Mesenchymal stem cell (in vitro differentiated cells and primary cell): ENCODE measurements around the gene TMEM9.

Source experiments
- DNase-seq: peaks from one replicate; pipeline ENCODE4 v3.0.0-alpha.2; 2013
- H2AFZ ChIP-seq: one replicate; pipeline ENCODE4 v1.6.1; 2013; ENCODE audit warnings: low read depth, mild to moderate bottlenecking, control low read depth, inconsistent platforms, low read length, moderate library complexity
- H2AK5ac ChIP-seq: 2 replicates; pipeline ENCODE4 v1.6.1; 2013; ENCODE audit warnings: low read length, moderate library complexity, mild to moderate bottlenecking, inconsistent platforms; ENCODE audit not compliant: severe bottlenecking
- H2BK120ac ChIP-seq: one replicate; pipeline ENCODE4 v1.6.1; 2013; ENCODE audit warnings: low read depth, mild to moderate bottlenecking, inconsistent platforms, low read length, moderate library complexity
- H2BK12ac ChIP-seq, 2 experiments: one replicate each; pipeline ENCODE4 v1.6.1; 2013; ENCODE audit warnings: inconsistent platforms in 2 of 2, low read length in 2 of 2, mild to moderate bottlenecking in 2 of 2, moderate library complexity in 2 of 2, control low read depth in 1 of 2
- H2BK15ac ChIP-seq: one replicate; pipeline ENCODE4 v1.6.1; 2013; ENCODE audit warnings: mild to moderate bottlenecking, low read depth, inconsistent platforms; ENCODE audit not compliant: poor library complexity, severe bottlenecking
- H2BK5ac ChIP-seq: 2 replicates; pipeline ENCODE4 v1.6.1; 2013; ENCODE audit warnings: low read depth, mild to moderate bottlenecking, low read length, control low read depth, inconsistent platforms; ENCODE audit not compliant: poor library complexity, severe bottlenecking
- H3K14ac ChIP-seq, 2 experiments: one replicate each; pipeline ENCODE4 v1.6.1; 2013; ENCODE audit warnings: inconsistent platforms in 2 of 2, low read length in 2 of 2, control low read depth in 1 of 2, mild to moderate bottlenecking in 1 of 2, moderate library complexity in 1 of 2
- H3K18ac ChIP-seq, 2 experiments: one replicate each; pipeline ENCODE4 v1.6.1; 2013; ENCODE audit warnings: inconsistent platforms in 2 of 2, low read length in 2 of 2, control low read depth in 1 of 2, low read depth in 1 of 2, mild to moderate bottlenecking in 1 of 2
- H3K23ac ChIP-seq, 2 experiments: one replicate each; pipeline ENCODE4 v1.6.1; 2013; ENCODE audit warnings: inconsistent platforms in 2 of 2, low read length in 2 of 2, mild to moderate bottlenecking in 2 of 2, moderate library complexity in 2 of 2, control low read depth in 1 of 2
- H3K27ac ChIP-seq: 2 replicates; pipeline ENCODE4 v1.5.1; 2013; ENCODE audit warnings: mild to moderate bottlenecking, moderate library complexity, low read length, control low read depth, inconsistent platforms; ENCODE audit not compliant: poor library complexity, severe bottlenecking
- H3K27me3 ChIP-seq, 2 experiments: 2 replicates each; pipeline versions ENCODE4 v1.6.1 to v1.7.0; 2013; ENCODE audit warnings: low read length in 2 of 2, mild to moderate bottlenecking in 2 of 2, moderate library complexity in 2 of 2, control low read depth in 1 of 2, inconsistent platforms in 1 of 2; ENCODE audit not compliant: control insufficient read depth in 1 of 2, insufficient read depth in 1 of 2
- H3K36me3 ChIP-seq, 2 experiments: 2 replicates each; pipeline versions ENCODE4 v1.6.1 to v1.7.0; 2013; ENCODE audit warnings: low read length in 2 of 2, control low read depth in 1 of 2, inconsistent platforms in 1 of 2, low read depth in 1 of 2, mild to moderate bottlenecking in 1 of 2; ENCODE audit not compliant: insufficient read depth in 2 of 2, control insufficient read depth in 1 of 2
- H3K4ac ChIP-seq, 2 experiments: one replicate each; pipeline ENCODE4 v1.6.1; 2013; ENCODE audit warnings: inconsistent platforms in 2 of 2, low read length in 2 of 2, mild to moderate bottlenecking in 2 of 2, moderate library complexity in 2 of 2, control low read depth in 1 of 2, low read depth in 1 of 2
- H3K4me1 ChIP-seq: 2 replicates; pipeline ENCODE4 v1.6.1; 2013; ENCODE audit warnings: low read depth, low read length, control low read depth; ENCODE audit not compliant: control insufficient read depth, insufficient read depth
- H3K4me2 ChIP-seq: 2 replicates; pipeline ENCODE4 v1.6.1; 2013; ENCODE audit warnings: low read length, mild to moderate bottlenecking, inconsistent platforms; ENCODE audit not compliant: poor library complexity, severe bottlenecking
- H3K4me3 ChIP-seq, 2 experiments: 2 replicates each; pipeline versions ENCODE4 v1.5.1 to v1.7.0; 2013; ENCODE audit warnings: low read length in 2 of 2, mild to moderate bottlenecking in 2 of 2, control low read depth in 1 of 2, low read depth in 1 of 2; ENCODE audit not compliant: insufficient read depth in 1 of 2
- H3K79me1 ChIP-seq: replicated peaks from 2 replicates; pipeline ENCODE4 v1.6.1; 2013; ENCODE audit warnings: mild to moderate bottlenecking, control low read depth, low read length, inconsistent platforms; ENCODE audit not compliant: poor library complexity, severe bottlenecking
- H3K9ac ChIP-seq: 2 replicates; pipeline ENCODE4 v1.7.0; 2013; ENCODE audit warnings: mild to moderate bottlenecking, low read length, moderate library complexity
- H3K9me3 ChIP-seq: 2 replicates; pipeline ENCODE4 v1.7.0; 2013; ENCODE audit warnings: mild to moderate bottlenecking, low read length; ENCODE audit not compliant: control insufficient read depth
- H4K8ac ChIP-seq: one replicate; pipeline ENCODE4 v1.6.1; 2013; ENCODE audit warnings: inconsistent platforms, mild to moderate bottlenecking, low read length, moderate library complexity
- H4K91ac ChIP-seq: one replicate; pipeline ENCODE4 v1.6.1; 2013; ENCODE audit warnings: mild to moderate bottlenecking, low read length, inconsistent platforms
- WGBS: methylation state at CpG from one replicate; pipeline ENCODE4 v1.1.7; 2013; ENCODE audit warnings: mixed read lengths; 5-methylcytosine and 5-hydroxymethylcytosine counted together

The TMEM9 gene

GRCh38 chr1:201141418-201141817 is 12.9 kb downstream of the TMEM9 start:
- Histone ChIP-seq H3K4ac (no peak overlapping the region), H3K79me1 (peaks cover 12% of the 10 kb centered on the region)
- 93% methylated on average over 5 of the region's 5 CpGs for WGBS

GRCh38 chr1:201140941-201141260 is 13.4 kb downstream of the TMEM9 start:
- DNase-seq, result no peak
- Histone ChIP-seq H2BK12ac (no peak overlapping the region), H3K27ac (no peak overlapping the region), H3K27me3 (no peaks in the 10 kb centered on the region), H3K18ac (no peak overlapping the region), H2AFZ (no peak overlapping the region), H3K4me3 (no peak overlapping the region), H2BK15ac (no peak overlapping the region), H4K8ac (no peak overlapping the region), H3K9me3 (no peaks in the 10 kb centered on the region), H3K23ac (no peak overlapping the region), H2BK5ac (no peak overlapping the region), H3K79me1 (peaks cover 10% of the 10 kb centered on the region), H3K9ac (no peak overlapping the region), H4K91ac (no peak overlapping the region), H2AK5ac (no peak overlapping the region), H3K36me3 (peaks cover 74 to 85% of the 10 kb centered on the region in 2 experiments), H3K4me2 (no peak overlapping the region), H3K14ac (no peak overlapping the region), H3K4me1 (peaks cover 14% of the 10 kb centered on the region), H3K4ac (no peak overlapping the region), H2BK120ac (no peak overlapping the region)
- 89% methylated on average over 8 of the region's 8 CpGs for WGBS

More at GRCh38 chr1:201141418-201141817, 12.9 kb downstream of the TMEM9 start:
- DNase-seq, result no peak
- no peak overlapping the region for H3K4me3 ChIP-seq
- H2BK5ac ChIP-seq, result no peak overlapping the region
- H2BK12ac ChIP-seq, result no peak overlapping the region
- H3K4me1 ChIP-seq, result peaks cover 14% of the 10 kb centered on the region
- no peak overlapping the region for H3K27ac ChIP-seq
- no peak overlapping the region for H2BK120ac ChIP-seq
- no peaks in the 10 kb centered on the region for H3K27me3 ChIP-seq
- H3K23ac ChIP-seq, result no peak overlapping the region
- H4K8ac ChIP-seq, result no peak overlapping the region
- no peak overlapping the region for H3K14ac ChIP-seq
- H3K9me3 ChIP-seq, result no peaks in the 10 kb centered on the region
- H2AK5ac ChIP-seq, result no peak overlapping the region
- peaks cover 77 to 85% of the 10 kb centered on the region in 2 experiments for H3K36me3 ChIP-seq
- no peak overlapping the region for H2BK15ac ChIP-seq
- no peak overlapping the region for H2AFZ ChIP-seq
- H3K9ac ChIP-seq, result no peak overlapping the region
- no peak overlapping the region for H3K18ac ChIP-seq
- no peak overlapping the region for H4K91ac ChIP-seq
- no peak overlapping the region for H3K4me2 ChIP-seq

GRCh38 chr1:201140235-201140940 is 13.9 kb downstream of the TMEM9 start:
- H4K8ac ChIP-seq, result no peak overlapping the region
- H3K36me3 ChIP-seq, result peaks cover 74 to 85% of the 10 kb centered on the region in 2 experiments
- no peak overlapping the region for H2AK5ac ChIP-seq
- no peak overlapping the region for H4K91ac ChIP-seq
- H3K4me3 ChIP-seq, result no peak overlapping the region
- no peak overlapping the region for H3K9ac ChIP-seq
- no peaks in the 10 kb centered on the region for H3K9me3 ChIP-seq
- H3K23ac ChIP-seq, result no peak overlapping the region
- H3K4me1 ChIP-seq, result peaks cover 14% of the 10 kb centered on the region
- no peak overlapping the region for H2BK5ac ChIP-seq
- peaks cover 10% of the 10 kb centered on the region for H3K79me1 ChIP-seq
- no peak overlapping the region for H3K4ac ChIP-seq
- no peak overlapping the region for H3K18ac ChIP-seq
- H3K27me3 ChIP-seq, result no peaks in the 10 kb centered on the region
- DNase-seq, result no peak
- no peak overlapping the region for H2BK15ac ChIP-seq
- no peak overlapping the region for H2BK120ac ChIP-seq
- 83% methylated on average over 10 of the region's 10 CpGs for WGBS
- H3K4me2 ChIP-seq, result no peak overlapping the region
- H2BK12ac ChIP-seq, result no peak overlapping the region
- no peak overlapping the region for H3K14ac ChIP-seq
- H2AFZ ChIP-seq, result no peak overlapping the region
- no peak overlapping the region for H3K27ac ChIP-seq

GRCh38 chr1:201139756-201140155 is 14.5 kb downstream of the TMEM9 start:
- Histone ChIP-seq H3K9ac (no peak overlapping the region), H2AFZ (no peak overlapping the region), H3K27ac (no peak overlapping the region), H3K4me1 (peaks cover 14% of the 10 kb centered on the region), H2BK120ac (no peak overlapping the region), H3K4ac (no peak overlapping the region), H3K4me3 (no peak overlapping the region), H2BK12ac (no peak overlapping the region), H3K18ac (no peak overlapping the region), H3K23ac (no peak overlapping the region), H3K14ac (no peak overlapping the region), H2BK5ac (no peak overlapping the region), H3K4me2 (no peak overlapping the region), H4K91ac (no peak overlapping the region), H2BK15ac (no peak overlapping the region), H3K27me3 (no peaks in the 10 kb centered on the region), H3K79me1 (peaks cover 10% of the 10 kb centered on the region), H3K9me3 (no peaks in the 10 kb centered on the region), H3K36me3 (peaks cover 74 to 85% of the 10 kb centered on the region in 2 experiments), H4K8ac (no peak overlapping the region), H2AK5ac (no peak overlapping the region)
- WGBS, result 95% methylated on average over 9 of the region's 9 CpGs
- no peak for DNase-seq
